ENCODE measurements around the gene LRIT2.

GRCh38 chr10:84211566-84211965 lies 13.8 kb downstream of the LRIT2 start:
- TF ChIP-seq ZNF274 (IDR thresholded peaks at IDR 0.05; ENCODE audit: low read length) (no peak), ZNF274 (tag by site-specific recombination; IDR thresholded peaks at IDR 0.05; ENCODE audit: borderline replicate concordance) (no peak), TRIM28 (IDR thresholded peaks at IDR 0.05; ENCODE audit: borderline replicate concordance, low read length) (no peak), KLF16 (tag by site-specific recombination; IDR thresholded peaks at IDR 0.05) (no peak), HOXD13 (CRISPR knock-in tag; IDR thresholded peaks at IDR 0.05; ENCODE audit: borderline replicate concordance) (no peak), ZBTB10 (tag by site-specific recombination; IDR thresholded peaks at IDR 0.05) (no peak)
